ENCODE results near the gene KRT84. TPM values are rescaled to one million over a fixed set of nuclear protein-coding genes. Genes with fewer than 3 reads are reported as not detected.

The KRT84 gene
- total and polyA plus RNA-seq, 2 of the 4 experiments (the other 2 are of a cell fraction) = not detected

DNA sequence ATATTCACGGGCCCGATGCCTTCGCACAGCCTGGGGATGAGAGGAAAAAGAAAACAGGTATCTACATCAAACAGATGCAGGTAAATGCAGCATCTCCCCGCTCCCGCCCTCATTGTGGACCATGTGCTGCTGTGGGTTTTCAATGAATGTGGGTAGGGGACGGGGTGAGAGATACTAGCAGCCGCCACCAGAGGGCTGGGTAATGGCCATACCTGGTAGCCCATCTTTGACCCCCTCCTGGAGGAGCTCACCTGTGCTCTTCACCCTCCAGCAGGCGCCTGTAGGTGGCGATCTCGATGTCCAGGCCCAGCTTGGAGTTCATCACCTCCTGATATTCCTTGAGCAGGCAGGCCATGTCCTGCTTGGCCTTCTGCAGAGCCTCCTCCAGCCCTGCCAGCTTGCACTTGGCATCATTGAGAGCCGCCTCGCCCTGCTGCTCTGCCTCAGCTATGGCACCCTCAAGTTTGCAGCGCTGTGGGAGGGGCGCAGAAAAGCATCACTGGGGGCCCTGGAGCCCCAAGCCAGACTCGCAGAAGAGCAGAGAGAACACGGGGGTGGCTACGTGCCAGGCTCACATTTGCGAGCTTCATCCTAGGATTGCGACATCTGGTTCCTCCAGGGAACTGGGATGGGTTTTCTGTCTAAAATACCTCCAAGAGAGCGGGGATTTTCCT, 10.4 kb upstream of the KRT84 start:
- no peaks in the 10 kb centered on the region for H3K79me1 ChIP-seq (ENCODE audit: low read depth in 1 of 2, low read length in 2 of 2)
- no peak overlapping the region for H4K91ac ChIP-seq (ENCODE audit: insufficient read depth, low read depth, low read length)
- peaks cover 39% of the 10 kb centered on the region for H3K27me3 ChIP-seq (ENCODE audit: control insufficient read depth, insufficient read depth, low read length)
- H3K4me1 ChIP-seq (ENCODE audit: control insufficient read depth, insufficient read depth, low read length) = no peaks in the 10 kb centered on the region
- no peak overlapping the region; the same call in 1 of the 2 replicates for H3K56ac ChIP-seq (ENCODE audit: extremely low read depth, insufficient read depth, low read length)
- no peak overlapping the region for H2BK120ac ChIP-seq (ENCODE audit: low read depth, low read length)
- no peak overlapping the region for H2AFZ ChIP-seq (replicated peaks; ENCODE audit: low read length, poor library complexity)
- dilution Hi-C loops (cut with HindIII; ENCODE audit: low sequenced_read_pairs, unreplicated experiment) (no loop called here), intact Hi-C loops (cut with micrococcal nuclease) (no loop called here), in situ Hi-C loops (cut with MboI; ENCODE audit: low sequenced_read_pairs) (no loop called here)
- H3K14ac ChIP-seq (replicated peaks; ENCODE audit: low read depth, low read length) = no peak overlapping the region
- no peak overlapping the region for H3K4ac ChIP-seq (ENCODE audit: low read depth, low read length)
- ATAC-seq (ENCODE audit: low read depth) (no peak), DNase-seq (no peak)
- H3K18ac ChIP-seq (ENCODE audit: low read depth, low read length) = no peak overlapping the region
- no peak overlapping the region for H2AK9ac ChIP-seq (replicated peaks; ENCODE audit: low read depth, low read length, poor library complexity)
- H2BK5ac ChIP-seq (ENCODE audit: low read depth, low read length, poor library complexity, severe bottlenecking) = no peak overlapping the region
- no peaks in the 10 kb centered on the region for H3K36me3 ChIP-seq (ENCODE audit: control insufficient read depth, insufficient read depth, low read length)
- no peak overlapping the region for H4K5ac ChIP-seq (ENCODE audit: low read depth, low read length)
- ChIA-PET POLR2A (ENCODE audit: unreplicated experiment) (no interaction called here), CTCF (interaction anchor here (0.6 kb wide), 1 partner anchor 34 kb away, joined by 3 read pairs; no protein-coding TSS in a partner anchor)
- H3K4me2 ChIP-seq (ENCODE audit: low read depth, low read length) = no peak overlapping the region
- H3K23ac ChIP-seq (ENCODE audit: low read depth, low read length) = no peak overlapping the region
- no peak overlapping the region for H2BK20ac ChIP-seq (ENCODE audit: low read depth, low read length)
- no peak overlapping the region for H3K27ac ChIP-seq (ENCODE audit: insufficient read depth, low read length)
- BruUV-seq (replicated peaks) = no TSS peak
- no peak overlapping the region for H3K4me3 ChIP-seq (ENCODE audit: insufficient read depth, low read depth, low read length)
- H3K9me3 ChIP-seq (ENCODE audit: control insufficient read depth, insufficient read depth, low read length) = no peaks in the 10 kb centered on the region
- no peaks in the 10 kb centered on the region for H3K9me1 ChIP-seq (ENCODE audit: insufficient read depth, low read length)
- no peak overlapping the region for H4K8ac ChIP-seq (ENCODE audit: low read depth in 2 of 2, low read length in 2 of 2)
- no peak overlapping the region for H2AK5ac ChIP-seq (ENCODE audit: low read depth, low read length)
- peak; percentile 77 for TF ChIP-seq CEBPB (IDR thresholded peaks at IDR 0.05; ENCODE audit: low read depth, low read length)
- TF ChIP-seq SMC3 (IDR thresholded peaks at IDR 0.05; ENCODE audit: low read depth, low read length) = no peak
- H2BK15ac ChIP-seq (ENCODE audit: low read depth, low read length) = no peak overlapping the region
- no peak overlapping the region for H3K9ac ChIP-seq (ENCODE audit: low read depth, low read length)
- H4K20me1 ChIP-seq (ENCODE audit: insufficient read depth, low read length) = no peaks in the 10 kb centered on the region
- WGBS, 2 experiments (ENCODE audit: extremely low coverage in 2 of 2, insufficient read length in 1 of 2) = 10% methylated on average over 3 of the region's 20 CpGs; no CpG with 5 or more reads in 1 of the 2 experiments
